Activated CD4-positive, alpha-beta T cell treated with anti-CD3 and anti-CD28 coated beads, Interleukin-2, amount 50 U/mL, for 1 hour (primary cell): ENCODE data around the gene FAM120C.

Source experiments
- DNase-seq: peaks from one replicate; pipeline ENCODE4 v3.0.0-alpha.2; 2020

Gene FAM120C, protein sequence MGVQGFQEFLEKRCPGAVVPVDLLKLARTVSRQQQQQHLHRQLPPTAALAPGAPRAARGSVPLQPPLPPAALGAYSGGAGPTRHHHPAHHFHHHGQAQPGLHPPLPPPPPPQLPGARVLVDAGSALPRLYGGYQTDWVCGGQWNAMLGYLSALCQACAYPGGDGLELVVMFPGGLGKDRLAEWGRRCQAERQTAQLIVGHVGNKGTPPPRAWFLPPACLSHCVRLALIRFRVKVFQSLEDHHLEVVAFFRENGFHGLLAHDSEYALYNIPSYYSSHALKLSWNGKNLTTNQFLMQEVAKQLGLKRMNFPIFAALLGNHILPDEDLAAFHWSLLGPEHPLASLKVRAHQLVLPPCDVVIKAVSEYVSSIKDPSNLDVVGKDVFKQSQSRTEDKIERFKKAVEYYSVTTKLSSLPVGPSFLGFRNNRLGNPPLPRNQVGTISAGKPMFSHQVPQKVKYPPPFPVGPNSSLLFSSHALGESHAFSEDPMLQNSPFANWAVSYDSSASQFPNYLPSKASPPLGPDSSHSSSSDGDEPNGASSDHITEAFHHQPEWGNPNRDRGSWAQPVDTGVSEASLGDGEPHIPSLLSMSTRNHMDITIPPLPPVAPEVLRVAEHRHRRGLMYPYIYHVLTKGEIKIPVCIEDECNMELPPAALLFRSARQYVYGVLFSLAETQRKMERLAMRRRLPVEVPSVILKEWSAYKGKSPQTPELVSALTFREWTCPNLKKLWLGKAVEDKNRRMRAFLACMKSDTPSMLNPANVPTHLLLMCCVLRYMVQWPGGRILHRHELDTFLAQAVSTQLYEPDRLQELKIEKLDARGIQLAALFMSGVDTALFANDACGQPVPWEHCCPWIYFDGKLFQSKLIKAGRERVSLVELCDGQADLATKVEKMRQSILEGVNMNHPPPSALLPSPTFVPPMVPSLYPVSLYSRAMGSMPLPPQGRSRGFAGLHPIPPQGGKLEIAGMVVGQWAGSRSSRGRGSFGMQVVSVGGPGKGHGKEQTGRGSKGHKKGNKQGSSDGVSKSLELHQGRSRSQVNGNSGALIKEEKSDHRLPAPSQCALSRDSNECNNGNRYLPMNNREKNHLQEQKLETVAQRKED

DNA sequence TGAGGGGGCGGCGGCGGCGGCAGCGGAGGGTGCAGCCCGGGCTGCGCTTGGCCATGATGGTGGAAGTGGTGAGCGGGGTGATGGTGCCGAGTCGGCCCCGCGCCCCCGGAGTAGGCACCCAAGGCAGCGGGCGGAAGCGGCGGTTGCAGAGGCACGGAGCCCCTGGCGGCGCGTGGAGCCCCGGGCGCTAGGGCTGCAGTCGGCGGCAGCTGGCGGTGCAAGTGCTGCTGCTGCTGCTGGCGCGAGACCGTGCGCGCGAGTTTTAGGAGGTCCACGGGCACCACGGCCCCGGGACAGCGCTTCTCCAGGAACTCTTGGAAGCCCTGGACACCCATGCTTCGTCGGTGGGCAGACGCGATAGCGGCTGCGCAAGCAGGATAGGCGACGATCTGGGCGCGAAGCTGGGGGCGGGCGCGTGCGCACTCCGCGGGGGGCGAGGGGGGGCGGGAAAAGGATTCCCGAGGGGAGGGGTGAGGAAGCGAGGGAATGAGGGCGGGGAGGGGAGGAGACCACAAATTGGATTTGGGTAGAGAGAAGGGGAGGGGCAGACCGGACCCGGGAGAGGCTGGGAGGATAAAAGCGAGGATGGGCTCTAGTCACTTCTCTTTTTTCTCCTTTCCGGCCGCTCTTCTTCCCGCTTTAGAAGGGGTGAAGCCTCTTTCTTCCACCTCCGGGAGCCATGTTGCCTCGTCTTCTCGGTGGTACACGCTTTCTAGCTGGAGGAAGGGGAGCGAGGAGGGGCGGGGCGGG, at the start of gene FAM120C:
Gene FAM120C (minus strand): TSS at position 391 of the 750 bp plus-strand sequence. CDS start 56 bp downstream, at position 335.
- DNase-seq, result peak; percentile 56

DNA sequence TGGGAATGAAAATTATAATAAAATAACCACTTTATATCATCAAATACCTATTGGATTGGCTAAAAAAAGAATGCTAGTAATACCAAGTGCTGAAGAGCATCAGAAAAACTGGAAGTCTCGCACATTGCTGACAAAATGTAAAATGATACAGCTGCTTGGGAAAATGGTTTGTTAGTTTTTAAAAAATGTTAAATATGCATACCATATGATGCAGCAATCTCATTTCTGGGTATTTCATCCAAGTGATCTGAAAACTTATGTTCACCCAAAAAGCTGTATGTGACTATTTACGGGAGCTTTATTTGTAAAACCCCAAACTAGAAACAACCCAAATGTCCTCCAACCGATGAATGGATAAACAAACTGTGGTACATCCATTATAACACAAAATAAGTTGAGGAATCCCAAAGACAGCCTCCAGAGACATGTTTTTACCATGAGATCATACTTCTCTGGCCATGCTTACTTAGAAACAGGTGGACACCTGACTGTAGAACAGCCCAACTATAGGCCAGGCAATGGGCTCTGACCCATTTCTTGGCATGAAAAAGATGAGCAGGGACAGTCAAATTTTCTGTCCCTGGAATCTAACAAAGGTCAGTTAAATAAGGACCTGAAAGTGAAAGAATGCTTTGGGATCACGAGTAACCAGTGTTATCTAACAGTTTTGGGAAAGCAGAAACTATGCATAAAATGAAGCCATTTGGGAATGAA, 47.5 kb upstream of the FAM120C start:
- no peak for DNase-seq

DNA sequence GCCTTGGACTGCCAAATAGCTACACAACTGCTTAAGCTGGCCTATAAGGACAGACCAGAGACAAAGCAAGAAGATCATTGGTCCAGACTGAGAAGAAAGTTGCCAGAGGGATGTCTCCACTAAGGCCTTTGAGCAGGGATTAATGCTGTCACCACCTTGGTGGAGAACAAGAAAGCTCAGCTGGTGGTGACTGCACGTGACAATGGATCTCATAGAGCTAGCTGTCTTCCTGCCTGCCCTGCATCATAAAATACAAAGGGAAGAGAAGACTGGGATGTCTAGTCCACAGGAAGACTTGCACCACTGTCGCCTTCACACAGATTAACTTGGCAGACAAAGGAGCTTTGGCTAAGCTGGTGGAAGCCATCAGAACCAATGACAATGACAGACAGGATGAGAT, 40.5 kb upstream of the FAM120C start:
- no peak for DNase-seq

DNA sequence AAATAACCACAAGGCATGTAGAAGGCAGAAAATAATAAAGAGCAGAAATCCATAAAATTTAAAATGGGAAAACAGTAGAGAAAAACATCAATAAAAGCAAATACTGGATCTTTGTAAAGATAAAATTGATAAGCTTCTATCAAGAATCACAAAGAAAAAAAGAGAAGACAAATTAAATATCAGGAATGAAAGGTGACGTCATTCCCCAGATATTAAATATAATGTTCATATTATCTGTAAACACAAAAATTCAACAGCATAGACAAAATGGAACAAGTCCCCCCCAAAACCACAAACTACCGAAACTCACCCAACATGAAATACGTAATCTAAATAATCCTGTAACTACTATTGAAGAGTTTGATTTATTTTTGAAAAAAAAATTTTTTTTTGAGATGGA, 30.5 kb upstream of the FAM120C start:
- DNase-seq, result no peak

DNA sequence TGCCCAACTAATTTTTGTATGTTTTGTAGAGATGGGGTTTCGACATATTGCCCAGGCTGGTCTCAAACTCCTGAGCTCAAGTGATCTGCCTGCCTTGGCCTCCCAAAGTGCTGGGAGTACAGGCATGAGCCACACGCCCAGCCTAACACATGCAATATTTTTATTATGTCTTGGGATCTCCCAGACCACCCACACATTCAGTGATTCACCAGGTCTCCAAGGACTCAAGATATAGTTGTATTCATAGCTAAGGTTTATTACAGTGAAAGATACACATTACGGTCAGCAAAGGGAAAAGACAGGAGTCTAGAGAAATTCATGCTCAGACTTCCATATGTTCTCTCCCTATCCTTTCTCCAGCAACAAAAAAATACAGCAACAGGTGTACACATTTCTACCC, 25.5 kb upstream of the FAM120C start:
- no peak for DNase-seq

DNA sequence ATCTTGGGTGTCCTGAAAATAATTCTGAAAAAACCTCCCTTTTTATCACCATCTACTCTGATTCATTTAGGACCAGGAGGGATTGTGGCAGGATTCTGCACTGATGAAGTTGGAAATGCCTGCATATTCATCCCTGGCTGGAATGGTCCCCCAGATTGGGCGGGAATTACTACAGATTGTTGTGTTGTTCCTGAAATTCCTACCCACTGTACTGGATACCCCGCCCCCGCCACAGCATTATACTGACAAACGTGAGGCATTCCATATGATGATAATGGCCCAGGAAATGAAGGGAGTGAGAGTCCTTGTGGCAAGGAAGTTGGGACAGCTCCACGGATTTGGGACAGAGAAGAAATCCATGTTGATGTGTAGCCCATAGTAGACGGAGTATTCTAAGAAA, 15.2 kb upstream of the FAM120C start:
- DNase-seq, result no peak

DNA sequence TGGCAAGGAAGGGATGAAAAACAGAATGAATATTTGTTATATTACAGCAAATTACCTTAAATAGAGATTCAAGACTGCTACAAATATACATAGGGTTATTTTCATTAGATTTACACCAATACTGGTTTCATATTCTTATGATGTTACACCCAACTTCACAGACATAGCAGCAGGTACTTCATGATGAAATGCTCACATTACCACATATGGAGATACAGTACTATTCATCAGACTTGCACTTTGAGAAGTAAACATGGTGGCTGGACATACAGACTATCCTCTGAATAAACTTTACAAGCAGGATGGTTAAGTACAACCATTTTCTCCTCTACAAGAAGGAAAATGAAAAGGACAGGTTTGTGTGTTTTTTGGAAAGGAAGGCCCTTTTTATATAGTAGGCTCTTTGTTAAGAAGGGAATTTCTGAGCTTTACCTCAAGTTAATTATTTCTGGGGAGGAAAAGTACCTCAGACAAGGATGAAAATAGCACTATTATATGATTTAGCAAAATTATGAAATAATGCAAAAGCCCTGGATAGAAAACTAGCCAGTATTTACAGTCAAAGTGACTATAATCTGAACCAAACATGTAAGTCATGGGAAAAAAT, 12.0 kb upstream of the FAM120C start:
- no peak for DNase-seq

DNA sequence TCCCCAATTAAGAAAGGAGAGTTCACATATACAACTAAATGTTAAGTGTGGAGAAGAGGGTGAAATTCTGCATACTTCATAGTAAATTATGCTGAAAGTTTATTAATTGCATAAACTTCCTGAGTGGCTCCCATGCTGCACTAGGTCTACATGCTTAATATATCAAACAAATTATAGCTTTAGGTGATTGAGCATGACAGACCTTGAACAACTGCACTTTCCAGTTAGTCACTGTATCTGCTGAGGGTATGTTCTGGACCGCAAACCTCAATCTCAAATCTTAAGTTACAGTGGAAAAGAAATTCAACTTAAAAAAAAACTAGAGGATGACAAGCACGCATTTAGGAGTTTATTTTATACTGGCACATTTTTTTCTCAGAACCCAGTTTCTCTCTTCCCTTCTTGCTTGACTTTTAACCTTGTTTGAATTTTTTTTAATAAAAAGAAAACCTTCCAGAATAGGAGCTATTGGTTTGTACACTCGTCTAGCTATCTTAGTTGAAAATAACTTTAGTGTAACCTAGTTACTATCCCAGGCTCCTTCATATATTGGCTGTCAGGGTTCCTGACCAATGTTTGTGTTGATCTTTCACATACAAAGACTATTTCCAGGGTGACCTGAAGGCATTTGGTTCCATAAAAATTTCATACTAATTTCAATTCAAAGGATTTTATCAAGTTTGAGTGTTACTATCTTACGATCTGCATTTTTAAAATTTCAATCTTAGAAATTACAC, 10.2 kb upstream of the FAM120C start:
- DNase-seq, result no peak

DNA sequence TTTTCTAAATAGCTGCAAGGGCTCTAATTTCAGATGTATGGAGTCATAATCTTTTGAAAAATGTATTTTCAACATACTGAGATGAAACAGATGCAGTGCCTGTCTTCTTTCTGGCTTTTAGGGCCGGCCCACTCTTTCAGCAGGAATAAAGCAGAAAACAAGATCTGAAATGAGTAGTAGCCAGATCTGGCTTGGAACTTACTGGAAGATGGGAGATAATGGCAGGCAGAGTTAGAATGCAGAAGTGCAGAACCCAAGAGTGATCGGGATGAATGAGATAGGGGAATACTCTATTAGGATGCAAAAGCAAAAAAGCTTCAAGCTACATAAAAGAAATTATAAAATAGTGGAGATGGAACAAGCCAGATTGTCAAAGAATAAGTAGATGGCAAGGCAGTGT, 1.4 kb upstream of the FAM120C start:
- DNase-seq, result no peak

DNA sequence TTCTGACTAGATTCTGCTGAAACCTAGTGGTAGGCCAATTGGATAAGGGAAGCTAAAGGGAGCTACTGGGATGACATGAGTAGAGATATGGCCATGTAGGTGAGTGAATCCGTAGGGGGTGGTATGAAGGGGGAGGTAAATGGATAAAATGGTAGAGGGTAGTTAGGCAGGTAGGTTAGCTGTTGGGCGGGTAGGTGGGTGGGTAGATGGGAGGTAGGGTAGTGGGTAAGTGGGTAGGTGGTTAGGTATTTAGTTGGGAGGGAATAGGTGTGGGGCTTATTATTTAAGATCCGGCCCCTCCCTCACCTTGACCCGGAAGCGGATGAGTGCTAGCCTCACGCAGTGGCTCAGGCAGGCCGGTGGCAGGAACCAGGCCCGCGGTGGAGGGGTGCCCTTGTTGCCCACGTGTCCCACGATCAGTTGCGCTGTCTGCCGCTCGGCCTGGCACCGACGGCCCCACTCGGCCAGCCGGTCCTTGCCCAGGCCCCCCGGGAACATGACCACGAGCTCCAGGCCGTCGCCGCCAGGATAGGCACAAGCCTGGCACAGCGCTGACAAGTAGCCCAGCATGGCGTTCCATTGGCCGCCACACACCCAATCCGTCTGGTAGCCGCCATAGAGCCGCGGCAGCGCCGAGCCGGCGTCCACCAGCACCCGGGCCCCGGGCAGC, 725 bp downstream of the FAM120C start:
- DNase-seq, result peak; percentile 60

DNA sequence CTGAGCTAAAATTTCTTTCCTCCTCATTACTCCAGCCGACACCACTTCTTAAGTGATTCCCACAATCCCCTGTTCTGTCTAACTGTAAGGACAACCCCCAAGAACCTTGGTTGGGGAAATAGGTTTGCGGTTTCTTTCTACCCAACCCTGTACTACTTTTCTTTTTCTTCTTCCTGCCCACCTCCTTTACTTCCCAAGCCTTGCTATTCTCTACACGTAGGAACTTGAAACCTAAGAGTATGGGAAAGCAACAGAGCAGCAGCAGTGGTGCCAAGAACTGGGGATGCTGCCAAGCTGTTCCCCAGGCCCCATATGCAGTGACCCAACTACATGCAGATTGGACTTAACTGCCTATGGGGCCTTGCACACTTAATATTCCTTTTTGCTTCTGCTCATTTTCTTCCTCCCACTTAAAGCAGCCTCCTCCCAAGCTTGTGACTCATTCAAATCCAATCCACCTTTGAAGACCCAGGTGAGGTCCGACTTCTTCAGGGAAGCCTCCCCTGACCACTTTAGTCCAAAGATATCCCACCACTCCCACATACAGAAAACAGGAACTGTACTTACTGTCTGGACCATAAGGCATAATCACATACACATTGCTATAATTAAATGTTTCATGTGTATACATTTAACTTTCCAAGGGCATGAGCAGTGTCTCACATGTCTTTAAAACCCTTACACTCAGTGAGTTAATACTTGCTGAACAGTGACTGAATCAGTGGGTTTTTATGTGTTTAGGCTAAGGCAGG, 1.7 kb downstream of the FAM120C start:
- DNase-seq, result no peak

DNA sequence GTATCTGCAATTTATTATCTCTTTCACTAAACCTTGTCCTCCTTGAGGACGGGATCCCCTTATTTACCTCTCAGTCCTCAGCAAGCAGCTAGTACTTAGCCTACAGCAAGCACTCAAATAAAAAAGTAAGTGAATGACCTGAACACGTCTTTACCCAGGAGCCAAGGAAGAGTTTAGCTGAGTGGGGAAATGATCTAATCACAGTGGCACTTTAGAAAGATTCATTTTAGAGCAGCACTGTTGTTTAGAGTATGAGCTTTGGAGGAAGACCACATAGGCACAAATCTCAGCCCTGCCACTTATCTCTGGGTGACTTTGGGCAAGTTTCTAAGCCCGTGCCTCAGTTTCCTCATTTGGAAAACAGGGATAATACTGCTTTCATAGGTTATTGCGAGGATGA, 2.7 kb downstream of the FAM120C start:
- no peak for DNase-seq

DNA sequence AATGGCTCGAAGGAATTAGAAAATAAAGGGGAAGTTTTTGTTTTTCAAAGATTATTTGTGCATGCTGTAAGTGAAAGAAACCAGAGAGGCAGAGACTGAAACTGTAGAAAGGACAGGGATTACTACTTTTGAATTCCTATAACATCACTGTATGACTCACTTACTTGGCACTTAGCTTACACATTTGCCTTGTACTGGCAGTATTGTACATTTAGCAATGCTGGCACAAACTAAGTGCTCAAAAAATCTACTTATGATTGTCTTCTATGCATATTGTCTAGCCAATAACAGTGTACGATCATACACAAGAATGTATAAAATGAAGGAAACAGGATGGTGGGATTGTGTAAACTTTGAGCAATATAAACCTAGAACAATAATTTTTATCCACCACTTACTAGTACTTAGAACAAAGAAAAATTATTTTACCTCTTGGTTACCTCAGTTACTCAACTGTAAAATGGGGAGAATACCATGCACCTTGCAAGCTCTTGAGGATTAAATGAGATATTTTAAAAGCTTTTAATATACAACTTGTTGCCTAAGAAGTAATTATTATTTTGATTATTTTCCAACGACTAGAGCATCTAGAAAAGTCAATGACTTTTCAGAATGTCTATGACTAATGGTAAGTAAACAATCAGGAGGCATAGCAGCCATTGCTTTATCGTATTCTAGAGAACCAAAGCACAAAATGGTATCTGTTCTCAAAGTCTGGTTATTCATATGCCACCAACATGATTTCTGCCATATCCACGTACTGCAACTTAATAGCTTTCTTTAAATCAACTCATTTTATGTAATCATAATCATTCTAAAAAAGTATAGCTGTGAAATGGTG, 4.7 kb downstream of the FAM120C start:
- DNase-seq, result no peak

DNA sequence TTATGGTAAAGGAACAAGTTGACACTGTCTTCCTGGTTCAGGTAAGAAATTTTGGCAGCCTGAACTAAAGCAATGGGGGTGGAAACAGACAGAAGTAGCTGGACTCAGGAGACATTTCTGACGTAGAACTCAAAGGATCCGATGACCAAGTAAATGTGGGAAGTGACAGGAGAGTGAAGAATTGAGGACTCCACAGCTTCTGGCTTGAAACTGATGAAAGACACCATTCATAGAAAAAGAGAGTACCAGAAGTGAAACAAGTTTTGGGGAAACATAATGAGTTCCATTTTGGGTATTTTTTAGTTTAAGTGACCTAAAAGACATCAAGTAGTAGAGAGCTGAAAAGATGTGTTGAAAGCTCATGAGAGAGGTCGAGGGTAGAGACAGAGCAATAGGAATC, 5.7 kb downstream of the FAM120C start:
- DNase-seq, result no peak

DNA sequence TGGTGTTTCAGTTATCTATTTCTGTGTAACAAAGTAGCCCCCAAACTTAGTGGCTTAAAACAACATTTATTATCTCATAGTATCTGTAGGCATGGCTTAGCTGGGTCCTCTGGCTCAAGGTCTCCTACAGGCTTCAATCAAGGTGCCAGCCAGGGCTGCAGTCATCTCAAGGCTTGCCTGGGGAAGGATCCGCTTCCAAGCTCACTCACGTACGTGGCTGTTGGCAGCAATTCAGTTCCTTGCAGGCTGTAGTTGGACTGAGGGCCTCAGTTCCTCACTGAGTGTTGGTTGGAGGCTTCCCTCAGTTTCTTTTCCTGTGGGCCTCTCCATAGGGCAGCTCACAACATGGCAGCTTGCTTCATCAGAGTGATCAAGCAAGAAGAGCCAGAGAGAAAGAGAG, 9.3 kb downstream of the FAM120C start:
- DNase-seq, result no peak

DNA sequence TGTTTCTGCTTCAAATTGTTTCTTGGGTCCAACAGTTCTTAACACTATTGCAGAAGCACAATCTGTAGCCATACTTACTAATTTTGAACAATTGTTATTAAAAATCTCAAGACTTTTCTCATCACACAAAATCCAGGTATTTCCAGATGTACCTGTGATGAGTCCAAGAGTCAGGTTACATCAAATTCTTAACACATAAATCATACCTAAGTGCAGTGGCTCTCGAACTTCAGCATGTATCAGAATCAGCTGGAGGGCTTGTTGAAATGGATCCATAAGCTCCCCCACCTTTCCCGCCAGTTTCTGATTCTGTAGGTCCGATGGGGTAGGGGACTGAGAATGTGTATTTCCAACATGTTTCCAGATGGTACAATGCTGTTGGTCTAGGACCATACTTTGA, 10.6 kb downstream of the FAM120C start:
- DNase-seq, result no peak

DNA sequence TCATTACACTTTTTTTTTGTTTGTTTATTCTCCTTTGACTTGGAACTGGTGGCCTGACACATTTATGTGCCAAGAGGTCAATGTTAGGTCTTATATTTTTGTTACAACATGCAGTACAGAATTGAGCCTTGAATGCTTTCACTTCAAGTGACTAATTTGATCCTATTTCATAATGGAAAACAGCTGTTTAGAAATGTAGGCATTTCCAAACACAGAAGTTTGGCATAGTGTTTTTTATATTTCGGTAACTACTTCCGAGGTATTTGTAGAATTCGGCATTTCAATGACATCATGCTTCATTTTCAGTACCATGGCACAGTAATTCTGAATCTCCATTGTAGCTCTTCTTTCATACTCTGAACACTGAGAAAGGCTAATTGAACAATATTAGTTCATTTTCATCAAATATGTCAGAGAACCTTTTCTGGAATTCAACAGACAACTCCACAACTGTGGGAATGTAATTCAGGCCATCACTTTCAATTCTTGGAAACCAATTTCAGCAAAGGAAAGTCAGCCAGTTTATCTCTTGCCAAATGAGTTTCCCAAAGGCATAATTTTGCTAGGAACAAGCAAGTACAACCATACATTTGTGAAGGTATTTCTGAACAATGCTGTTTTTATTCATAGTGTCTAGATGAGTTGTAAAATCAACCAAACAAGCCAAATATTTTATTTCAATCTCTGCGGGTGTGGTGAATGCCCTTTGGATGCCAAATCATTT, 11.4 kb downstream of the FAM120C start:
- DNase-seq, result no peak

DNA sequence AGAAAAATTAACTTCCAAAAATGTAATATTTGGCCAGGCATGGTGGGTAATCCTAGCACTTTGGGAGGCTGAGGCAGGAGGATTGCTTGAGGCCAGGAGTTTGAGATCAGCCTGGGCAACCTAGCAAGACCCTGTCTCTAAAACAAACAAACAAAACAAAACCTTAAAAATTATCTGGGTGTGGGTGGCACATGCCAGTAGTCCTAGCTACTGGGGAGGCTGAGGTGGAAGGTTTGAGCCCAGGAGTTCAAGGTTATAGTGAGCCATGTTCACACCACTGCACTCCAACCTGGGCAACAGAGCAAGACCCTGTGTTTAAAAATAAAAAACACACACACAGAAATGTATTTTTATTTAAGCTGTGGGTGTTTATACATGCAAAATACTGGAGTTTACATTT, 12.0 kb downstream of the FAM120C start:
- DNase-seq, result no peak
